Transverse colon (tissue), 4 donors: ENCODE results near the gene POU4F1. TPM values are rescaled to one million over a fixed set of nuclear protein-coding genes. Genes with fewer than 3 reads are reported as not detected.
A peak's percentile ranks its signal among the peaks of the same experiment; 100 is the strongest.

Experiments
- DNase-seq: peaks from one replicate; pipeline ENCODE4 v3.0.0-alpha.2; 2019
- H3K27ac ChIP-seq, 4 donors: fragments of 200-600 bp; sonication (generic); 2 replicates each; pipeline ENCODE4 v1.5.1; 2016 to 2018; ENCODE audit warnings: inconsistent platforms in 4 of 4
- H3K27me3 ChIP-seq: fragments of 200-600 bp; sonication (generic); 2 replicates; pipeline ENCODE4 v1.5.1; 2017; ENCODE audit warnings: inconsistent platforms
- H3K36me3 ChIP-seq, 4 donors: fragments of 200-600 bp; sonication (generic); 2 replicates each; pipeline ENCODE4 v1.5.1; 2017 to 2019; ENCODE audit warnings: inconsistent platforms in 4 of 4
- H3K4me1 ChIP-seq, 4 donors: fragments of 200-600 bp; sonication (generic); 2 replicates each; pipeline ENCODE4 v1.5.1; 2017 to 2020; ENCODE audit warnings: inconsistent platforms in 4 of 4
- H3K4me3 ChIP-seq, 4 donors: fragments of 200-600 bp; sonication (generic); 1 replicate in 1 of 4; 2 replicates in 3 of 4; pipeline versions ENCODE4 v1.5.1 to v1.6.1; 2017 to 2019; ENCODE audit warnings: inconsistent platforms in 4 of 4
- H3K9me3 ChIP-seq, 2 donors: fragments of 200-600 bp; sonication (generic); 2 replicates each; pipeline ENCODE4 v1.5.1; 2017 to 2019; ENCODE audit warnings: inconsistent platforms in 2 of 2
- CTCF ChIP-seq, 5 experiments: fragments of 200-600 bp in 3 of 5; fragments of 450-650 bp in 2 of 5; sonication (generic) in 3 of 5; IDR thresholded peaks; 1 replicate in 2 of 5; 2 replicates in 3 of 5; pipeline ENCODE4 v1.5.1; 2016 to 2017; ENCODE audit warnings: antibody characterized with exemption in 5 of 5, inconsistent platforms in 3 of 5, mild to moderate bottlenecking in 2 of 5, moderate library complexity in 1 of 5
- EP300 ChIP-seq: sonication (generic); formaldehyde crosslinking; IDR thresholded peaks from one replicate; pipeline ENCODE4 v1.6.1; 2017; ENCODE audit warnings: antibody characterized with exemption, low read depth
- POLR2A ChIP-seq: fragments of 450-650 bp; IDR thresholded peaks from one replicate; pipeline ENCODE4 v1.6.1; 2016; ENCODE audit warnings: antibody characterized with exemption, mild to moderate bottlenecking, moderate library complexity
- POLR2AphosphoS5 ChIP-seq, 3 donors: sonication (generic); formaldehyde crosslinking; IDR thresholded peaks; one replicate each; pipeline ENCODE4 v1.6.1; 2016; ENCODE audit warnings: antibody characterized with exemption in 3 of 3
- WGBS, 2 donors: methylation state at CpG; one replicate each; pipeline ENCODE4 v1.1.5; 2018; ENCODE audit warnings: low coverage in 1 of 2; 5-methylcytosine and 5-hydroxymethylcytosine counted together
- in situ Hi-C, 4 donors: fragments of 200-750 bp; cut with MboI; loops; one replicate each; pipeline versions ENCODE4 v1.15.0 to v1.15.1; 2017; ENCODE audit warnings: low sequenced_read_pairs in 3 of 4, low pct_ligation_motif_present in 1 of 4, low pct_unique_long_range_greater_than_20kb in 1 of 4
- intact Hi-C: fragments of 100-400 bp; cut with DNase I; formaldehyde crosslinking; loops from one replicate; pipeline ENCODE4 v1.15.1; 2023; ENCODE audit warnings: low total_unique reads
- total RNA-seq, 4 donors: library from RNA; depleted of rRNA; stranded (reverse); fragments of >200 nt; gene quantifications; one replicate each; pipeline ENCODE4 v1.1.0, GENCODE V29; 2016

The POU4F1 gene
- total RNA-seq, 4 donors from 2014 or later, result not detected

GRCh38 chr13:78601124-78601873 lies 2.1 kb downstream of the POU4F1 start:
- H3K9me3 ChIP-seq, result no peaks in the 10 kb centered on the region
- peaks cover 96% of the 10 kb centered on the region for H3K27me3 ChIP-seq
- H3K4me3 ChIP-seq, result peak overlapping the region in 2 of 4 donors; percentile 11 to 43
- H3K27ac ChIP-seq, result no peak overlapping the region
- DNase-seq, result no peak
- H3K36me3 ChIP-seq, result no peaks in the 10 kb centered on the region
- H3K4me1 ChIP-seq, result peaks cover 11 to 33% (median 28%) of the 10 kb centered on the region in 4 donors
- TF ChIP-seq POLR2A, result no peak
- no peak for TF ChIP-seq CTCF (IDR thresholded peaks at IDR 0.05)
- no peak for TF ChIP-seq POLR2AphosphoS5 (IDR thresholded peaks at IDR 0.05)
- TF ChIP-seq EP300, result no peak
- intact Hi-C loops (no loop called here), in situ Hi-C loops (no loop called here)
- WGBS, 2 donors, result 5 to 18% methylated on average over 4 to 55 of the region's 58 CpGs

- intact Hi-C loops, result no loop called here
- Histone ChIP-seq H3K27me3 (peaks cover 96% of the 10 kb centered on the region), H3K27ac (no peak overlapping the region), H3K9me3 (no peaks in the 10 kb centered on the region), H3K4me3 (no peak overlapping the region), H3K4me1 (peaks cover 11 to 42% (median 37%) of the 10 kb centered on the region in 4 donors), H3K36me3 (no peaks in the 10 kb centered on the region)
- DNase-seq, result no peak
- in situ Hi-C loops, result no loop called here
- TF ChIP-seq EP300 (no peak), POLR2AphosphoS5 (IDR thresholded peaks at IDR 0.05) (no peak), POLR2A (no peak), CTCF (IDR thresholded peaks at IDR 0.05) (no peak)
- WGBS, 2 donors, result 24 to 25% methylated on average over 11 to 13 of the region's 13 CpGs
Observed at GRCh38 chr13:78600280-78600883, 3.0 kb downstream of the POU4F1 start.

- 12 to 14% methylated on average over 6 of the region's 6 CpGs for WGBS, 2 donors
- H3K9me3 ChIP-seq, result no peaks in the 10 kb centered on the region
- no peaks in the 10 kb centered on the region for H3K36me3 ChIP-seq
- DNase-seq, result no peak
- H3K4me1 ChIP-seq, result peaks cover 11 to 42% (median 37%) of the 10 kb centered on the region in 4 donors
- H3K4me3 ChIP-seq, result no peak overlapping the region
- intact Hi-C loops, result no loop called here
- in situ Hi-C loops, result no loop called here
- TF ChIP-seq POLR2A (no peak), EP300 (no peak), CTCF (IDR thresholded peaks at IDR 0.05) (no peak), POLR2AphosphoS5 (IDR thresholded peaks at IDR 0.05) (no peak)
- H3K27me3 ChIP-seq, result peaks cover 96% of the 10 kb centered on the region
- H3K27ac ChIP-seq, result no peak overlapping the region
Observed at GRCh38 chr13:78599645-78600279, 3.6 kb downstream of the POU4F1 start.

- in situ Hi-C loops, result no loop called here
- WGBS, 2 donors, result 10 to 27% methylated on average over 5 of the region's 5 CpGs
Observed at GRCh38 chr13:78598966-78599644, 4.2 kb downstream of the POU4F1 start.

More at GRCh38 chr13:78598966-78599644, 4.2 kb downstream of the POU4F1 start:
- Histone ChIP-seq H3K36me3 (no peaks in the 10 kb centered on the region), H3K27ac (no peak overlapping the region), H3K9me3 (no peaks in the 10 kb centered on the region), H3K27me3 (peaks cover 96% of the 10 kb centered on the region), H3K4me3 (no peak overlapping the region), H3K4me1 (peaks cover 11 to 42% (median 37%) of the 10 kb centered on the region in 4 donors)
- no peak for TF ChIP-seq EP300
- no peak for TF ChIP-seq CTCF (IDR thresholded peaks at IDR 0.05)
- no peak for TF ChIP-seq POLR2A
- TF ChIP-seq POLR2AphosphoS5 (IDR thresholded peaks at IDR 0.05), result no peak
- DNase-seq, result no peak
- intact Hi-C loops, result no loop called here
